ENCODE measurements around the gene FAM124A.

The FAM124A gene

DNA sequence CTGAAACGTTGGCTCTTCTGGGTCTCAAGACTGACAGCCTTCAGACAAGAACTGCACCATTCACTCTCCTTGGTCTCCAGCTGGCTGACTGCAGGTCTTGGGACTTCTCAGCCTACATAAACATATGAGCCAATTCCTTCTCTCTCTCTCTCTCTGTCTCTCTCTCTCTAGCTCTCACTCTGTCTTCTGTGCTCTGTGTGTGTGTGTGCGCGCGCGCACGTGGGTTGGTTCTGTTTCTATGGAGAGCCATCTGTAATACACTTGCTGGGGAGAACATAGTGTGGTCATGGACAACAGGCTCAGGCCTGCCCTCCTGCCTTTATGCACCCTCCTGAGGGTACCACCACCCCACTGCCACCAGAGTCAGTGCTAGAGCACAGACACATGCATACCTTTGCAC, 103.6 kb downstream of the FAM124A start:
- CTCF ChIA-PET: no interaction called here
- Histone ChIP-seq H3K4me3 (ENCODE audit: control insufficient read depth in 1 of 7, extremely low read depth in 1 of 7, insufficient read depth in 4 of 7, low read depth in 2 of 7, low read length in 6 of 7) (no peak overlapping the region), H3K9me3 (ENCODE audit: control extremely low read depth in 1 of 5, control insufficient read depth in 4 of 5, insufficient read depth in 2 of 5, low read depth in 1 of 5, low read length in 4 of 5) (no peaks in the 10 kb centered on the region), H3K27ac (ENCODE audit: insufficient read depth in 1 of 2, low read depth in 1 of 2, low read length in 2 of 2, poor library complexity in 1 of 2, severe bottlenecking in 2 of 2) (no peak overlapping the region), H3K27me3 (replicated peaks in 2 of 5; ENCODE audit: control insufficient read depth in 4 of 5, insufficient read depth in 5 of 5, low read length in 4 of 5) (no peaks in the 10 kb centered on the region), H3K36me3 (ENCODE audit: control insufficient read depth in 4 of 4, insufficient read depth in 4 of 4, low read length in 3 of 4) (no peaks in the 10 kb centered on the region), H3K4me1 (ENCODE audit: control extremely low read depth in 1 of 4, control insufficient read depth in 4 of 4, insufficient read depth in 4 of 4, low read length in 3 of 4) (peaks cover 2 to 18% (median 12%) of the 10 kb centered on the region in 4 experiments)
- no peak for DNase-seq
- POLR2A ChIA-PET: no interaction called here
- WGBS (ENCODE audit: insufficient coverage): 100% methylated on average over 1 of the region's 6 CpGs

DNA sequence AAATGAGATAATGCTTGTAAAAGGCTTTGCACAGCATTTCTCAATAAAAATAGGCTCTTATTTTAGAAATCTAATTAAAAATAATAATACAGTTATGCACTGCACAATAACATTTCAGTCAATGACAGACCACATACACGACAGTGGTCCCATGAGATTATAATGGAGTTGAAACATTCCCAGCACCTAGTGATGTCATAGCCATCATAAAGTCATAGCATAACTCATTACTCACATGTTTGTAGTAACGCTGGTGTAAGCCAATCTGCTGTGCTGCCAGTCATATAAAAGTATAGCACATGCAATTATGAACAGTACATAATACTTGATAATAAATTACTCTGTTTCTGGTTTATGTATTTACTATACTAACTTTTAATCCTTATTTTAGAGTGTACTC, 104.6 kb downstream of the FAM124A start:
- no peaks in the 10 kb centered on the region for H3K27me3 ChIP-seq (replicated peaks in 2 of 5; ENCODE audit: control insufficient read depth in 4 of 5, insufficient read depth in 5 of 5, low read length in 4 of 5)
- no peaks in the 10 kb centered on the region for H3K36me3 ChIP-seq (ENCODE audit: control insufficient read depth in 4 of 4, insufficient read depth in 4 of 4, low read length in 3 of 4)
- peaks cover 9 to 28% (median 21%) of the 10 kb centered on the region in 4 experiments for H3K4me1 ChIP-seq (ENCODE audit: control extremely low read depth in 1 of 4, control insufficient read depth in 4 of 4, insufficient read depth in 4 of 4, low read length in 3 of 4)
- whole genome bisulfite sequencing (ENCODE audit: insufficient coverage): 100% methylated on average over 1 of the region's 2 CpGs
- no peak overlapping the region for H3K4me3 ChIP-seq (ENCODE audit: control insufficient read depth in 1 of 7, extremely low read depth in 1 of 7, insufficient read depth in 4 of 7, low read depth in 2 of 7, low read length in 6 of 7)
- H3K9me3 ChIP-seq (ENCODE audit: control extremely low read depth in 1 of 5, control insufficient read depth in 4 of 5, insufficient read depth in 2 of 5, low read depth in 1 of 5, low read length in 4 of 5): no peaks in the 10 kb centered on the region
- ChIA-PET POLR2A (no interaction called here), CTCF (interaction anchor here (0.7 kb wide), 1 partner anchor 27 kb away, joined by 3 read pairs; no protein-coding TSS in a partner anchor)
- DNase-seq: no peak
- no peak overlapping the region for H3K27ac ChIP-seq (ENCODE audit: insufficient read depth in 1 of 2, low read depth in 1 of 2, low read length in 2 of 2, poor library complexity in 1 of 2, severe bottlenecking in 2 of 2)

DNA sequence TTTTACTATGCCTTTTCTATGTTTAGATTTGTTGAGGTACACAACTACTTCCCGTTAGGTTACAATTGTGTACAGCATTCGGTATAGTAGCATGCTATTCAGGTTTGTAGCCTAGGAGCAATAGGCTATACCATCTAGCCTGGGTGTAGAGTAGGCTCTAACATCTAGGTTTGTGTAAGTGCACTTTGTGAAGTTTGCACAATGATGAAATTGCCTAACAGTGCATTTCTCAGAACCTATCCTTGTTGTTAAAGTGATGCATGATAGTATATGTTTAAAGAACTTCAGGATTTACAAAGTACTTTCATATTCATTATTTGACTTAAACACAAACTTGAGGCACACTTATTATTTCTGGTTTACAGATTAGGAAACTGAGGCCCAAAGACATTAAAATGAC, 105.8 kb downstream of the FAM124A start:
- H3K27me3 ChIP-seq (replicated peaks in 2 of 5; ENCODE audit: control insufficient read depth in 4 of 5, insufficient read depth in 5 of 5, low read length in 4 of 5): no peaks in the 10 kb centered on the region
- H3K9me3 ChIP-seq (ENCODE audit: control extremely low read depth in 1 of 5, control insufficient read depth in 4 of 5, insufficient read depth in 2 of 5, low read depth in 1 of 5, low read length in 4 of 5): no peaks in the 10 kb centered on the region
- no peak overlapping the region for H3K27ac ChIP-seq (ENCODE audit: insufficient read depth in 1 of 2, low read depth in 1 of 2, low read length in 2 of 2, poor library complexity in 1 of 2, severe bottlenecking in 2 of 2)
- H3K4me3 ChIP-seq (ENCODE audit: control insufficient read depth in 1 of 7, extremely low read depth in 1 of 7, insufficient read depth in 4 of 7, low read depth in 2 of 7, low read length in 6 of 7): no peak overlapping the region
- POLR2A ChIA-PET: no interaction called here
- CTCF ChIA-PET: interaction anchor here (0.7 to 1.6 kb wide), 2 partner anchors 12 to 47 kb away, joined by 4 read pairs; no protein-coding TSS in a partner anchor
- H3K36me3 ChIP-seq (ENCODE audit: control insufficient read depth in 4 of 4, insufficient read depth in 4 of 4, low read length in 3 of 4): no peaks in the 10 kb centered on the region
- 100% methylated on average over 2 of the region's 2 CpGs for WGBS (ENCODE audit: insufficient coverage)
- peaks cover 11 to 32% (median 24%) of the 10 kb centered on the region in 4 experiments for H3K4me1 ChIP-seq (ENCODE audit: control extremely low read depth in 1 of 4, control insufficient read depth in 4 of 4, insufficient read depth in 4 of 4, low read length in 3 of 4)
- DNase-seq: no peak

DNA sequence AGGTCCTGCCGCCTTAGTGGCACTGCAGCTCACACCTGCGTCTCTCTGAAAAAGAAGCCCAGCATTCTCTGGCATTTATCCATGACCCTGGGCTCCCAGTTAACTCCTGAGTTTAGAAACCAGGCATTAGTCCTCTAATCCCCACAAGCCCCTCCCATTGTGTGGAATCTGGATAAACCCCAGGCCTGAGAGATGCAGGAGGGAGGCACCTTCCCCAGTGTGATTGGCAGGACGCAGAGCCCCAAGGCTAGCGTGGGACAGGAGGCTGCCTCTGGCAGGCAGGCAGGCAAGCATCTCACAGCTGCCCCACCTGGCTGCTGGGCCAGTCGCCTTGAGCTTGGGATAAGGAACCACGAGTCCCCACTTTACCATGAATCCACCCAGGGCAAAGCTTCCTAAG, 106.3 kb downstream of the FAM124A start:
- Histone ChIP-seq H3K27me3 (replicated peaks in 2 of 5; ENCODE audit: control insufficient read depth in 4 of 5, insufficient read depth in 5 of 5, low read length in 4 of 5) (no peaks in the 10 kb centered on the region), H3K27ac (ENCODE audit: insufficient read depth in 1 of 2, low read depth in 1 of 2, low read length in 2 of 2, poor library complexity in 1 of 2, severe bottlenecking in 2 of 2) (no peak overlapping the region), H3K4me3 (ENCODE audit: control insufficient read depth in 1 of 7, extremely low read depth in 1 of 7, insufficient read depth in 4 of 7, low read depth in 2 of 7, low read length in 6 of 7) (no peak overlapping the region), H3K9me3 (ENCODE audit: control extremely low read depth in 1 of 5, control insufficient read depth in 4 of 5, insufficient read depth in 2 of 5, low read depth in 1 of 5, low read length in 4 of 5) (no peaks in the 10 kb centered on the region), H3K36me3 (ENCODE audit: control insufficient read depth in 4 of 4, insufficient read depth in 4 of 4, low read length in 3 of 4) (no peaks in the 10 kb centered on the region), H3K4me1 (ENCODE audit: control extremely low read depth in 1 of 4, control insufficient read depth in 4 of 4, insufficient read depth in 4 of 4, low read length in 3 of 4) (peaks cover 11 to 32% (median 24%) of the 10 kb centered on the region in 4 experiments)
- no peak for DNase-seq
- 97% methylated on average over 4 of the region's 6 CpGs for WGBS (ENCODE audit: insufficient coverage)
- ChIA-PET POLR2A (no interaction called here), CTCF (interaction anchor here (1.6 kb wide), 2 partner anchors 13 to 42 kb away, joined by 4 to 6 read pairs; no protein-coding TSS in a partner anchor)

DNA sequence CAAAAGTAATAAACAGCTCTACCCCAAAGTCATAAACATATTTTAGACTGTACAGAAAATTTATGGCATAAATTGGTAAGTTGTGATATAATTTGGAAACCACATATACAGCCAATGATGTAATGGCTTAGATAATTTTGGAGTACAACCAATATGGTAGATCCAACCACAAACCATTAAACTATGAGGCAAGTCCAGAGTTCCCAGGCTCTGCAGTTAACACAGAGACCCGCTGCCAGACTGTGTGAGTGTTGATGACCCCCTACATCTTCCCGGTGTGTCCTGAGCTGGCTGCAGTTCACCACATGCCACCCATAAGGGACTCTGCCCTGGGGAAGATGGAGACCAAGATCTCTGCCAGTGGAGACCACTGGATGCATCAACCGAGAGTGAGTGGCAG, 107.4 kb downstream of the FAM124A start:
- no peak for DNase-seq
- Histone ChIP-seq H3K36me3 (ENCODE audit: control insufficient read depth in 4 of 4, insufficient read depth in 4 of 4, low read length in 3 of 4) (no peaks in the 10 kb centered on the region), H3K27me3 (replicated peaks in 2 of 5; ENCODE audit: control insufficient read depth in 4 of 5, insufficient read depth in 5 of 5, low read length in 4 of 5) (no peaks in the 10 kb centered on the region), H3K4me3 (ENCODE audit: control insufficient read depth in 1 of 7, extremely low read depth in 1 of 7, insufficient read depth in 4 of 7, low read depth in 2 of 7, low read length in 6 of 7) (no peak overlapping the region), H3K27ac (ENCODE audit: insufficient read depth in 1 of 2, low read depth in 1 of 2, low read length in 2 of 2, poor library complexity in 1 of 2, severe bottlenecking in 2 of 2) (no peak overlapping the region), H3K4me1 (ENCODE audit: control extremely low read depth in 1 of 4, control insufficient read depth in 4 of 4, insufficient read depth in 4 of 4, low read length in 3 of 4) (peaks cover 11 to 32% (median 24%) of the 10 kb centered on the region in 4 experiments), H3K9me3 (ENCODE audit: control extremely low read depth in 1 of 5, control insufficient read depth in 4 of 5, insufficient read depth in 2 of 5, low read depth in 1 of 5, low read length in 4 of 5) (no peaks in the 10 kb centered on the region)
- WGBS (ENCODE audit: insufficient coverage): 93% methylated on average over 2 of the region's 3 CpGs
- CTCF ChIA-PET: interaction anchor here (1.3 to 1.6 kb wide), 3 partner anchors 8 to 43 kb away, joined by 3 to 6 read pairs (median 4); no protein-coding TSS in a partner anchor
- POLR2A ChIA-PET: no interaction called here

DNA sequence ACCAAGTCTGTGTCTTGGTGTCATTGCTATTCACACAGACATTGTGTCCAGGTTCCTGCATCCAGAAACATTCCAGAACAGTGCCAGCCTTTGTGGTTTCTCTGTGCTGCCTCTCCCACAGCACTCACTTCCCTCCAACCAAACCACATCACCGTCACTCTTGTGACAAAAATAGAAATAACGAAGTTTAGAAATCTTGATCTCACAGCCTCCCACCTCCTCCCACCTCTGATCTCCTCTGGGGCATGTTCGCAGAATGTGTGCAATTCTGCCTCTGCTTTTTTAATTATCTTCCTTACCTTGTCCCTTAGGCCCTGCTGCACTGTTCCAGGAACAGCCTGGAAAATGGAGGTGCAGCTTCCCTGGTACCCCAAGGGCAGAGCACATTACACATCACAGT, 108.6 kb downstream of the FAM124A start:
- Histone ChIP-seq H3K36me3 (ENCODE audit: control insufficient read depth in 4 of 4, insufficient read depth in 4 of 4, low read length in 3 of 4) (no peaks in the 10 kb centered on the region), H3K4me1 (ENCODE audit: control extremely low read depth in 1 of 4, control insufficient read depth in 4 of 4, insufficient read depth in 4 of 4, low read length in 3 of 4) (peaks cover 11 to 32% (median 24%) of the 10 kb centered on the region in 4 experiments), H3K27ac (ENCODE audit: insufficient read depth in 1 of 2, low read depth in 1 of 2, low read length in 2 of 2, poor library complexity in 1 of 2, severe bottlenecking in 2 of 2) (peak overlapping the region in 1 of 2 experiments; percentile 21), H3K9me3 (ENCODE audit: control extremely low read depth in 1 of 5, control insufficient read depth in 4 of 5, insufficient read depth in 2 of 5, low read depth in 1 of 5, low read length in 4 of 5) (no peaks in the 10 kb centered on the region), H3K4me3 (ENCODE audit: control insufficient read depth in 1 of 7, extremely low read depth in 1 of 7, insufficient read depth in 4 of 7, low read depth in 2 of 7, low read length in 6 of 7) (peak overlapping the region in 4 of 7 experiments; percentile 2 to 49 (median 18)), H3K27me3 (replicated peaks in 2 of 5; ENCODE audit: control insufficient read depth in 4 of 5, insufficient read depth in 5 of 5, low read length in 4 of 5) (no peaks in the 10 kb centered on the region)
- ChIA-PET POLR2A (interaction anchor here (0.7 kb wide), 1 partner anchor 221 kb away, joined by 3 read pairs; no protein-coding TSS in a partner anchor), CTCF (interaction anchor here (1.1 kb wide), 1 partner anchor 48 kb away, joined by 3 read pairs; no protein-coding TSS in a partner anchor)
- DNase-seq: peak; percentile 55 to 92 (median 87)
- 0% methylated on average over 3 of the region's 3 CpGs for WGBS (ENCODE audit: insufficient coverage)

DNA sequence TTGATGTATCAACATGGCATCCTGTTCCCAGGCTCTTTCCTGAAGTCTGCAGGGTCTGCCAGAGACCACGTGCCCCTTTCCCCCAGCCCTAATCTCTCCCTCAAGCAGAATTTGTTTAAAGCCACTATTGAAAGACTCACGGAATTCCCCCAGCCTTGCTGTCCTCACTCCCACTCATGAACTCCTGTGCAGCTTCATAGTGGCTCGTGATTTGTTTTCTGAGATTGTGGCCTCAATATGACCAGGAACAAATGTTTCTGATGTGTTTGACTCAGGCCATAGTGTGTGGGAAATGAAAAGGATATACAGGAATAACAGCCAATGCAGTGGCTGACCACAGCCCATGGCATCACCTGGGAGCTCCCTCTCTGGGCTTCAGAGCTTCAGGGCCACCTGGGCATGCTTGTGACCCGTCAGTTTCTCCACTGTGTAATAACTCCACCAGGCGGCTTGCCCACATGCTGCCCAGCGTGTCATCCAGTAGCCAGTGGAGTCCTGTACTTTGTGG, 109.2 kb downstream of the FAM124A start:
- Histone ChIP-seq H3K27me3 (replicated peaks in 2 of 5; ENCODE audit: control insufficient read depth in 4 of 5, insufficient read depth in 5 of 5, low read length in 4 of 5) (no peaks in the 10 kb centered on the region), H3K4me3 (ENCODE audit: control insufficient read depth in 1 of 7, extremely low read depth in 1 of 7, insufficient read depth in 4 of 7, low read depth in 2 of 7, low read length in 6 of 7) (peak overlapping the region in 3 of 7 experiments; percentile 2 to 49 (median 5)), H3K27ac (ENCODE audit: insufficient read depth in 1 of 2, low read depth in 1 of 2, low read length in 2 of 2, poor library complexity in 1 of 2, severe bottlenecking in 2 of 2) (peak overlapping the region in 1 of 2 experiments; percentile 21), H3K36me3 (ENCODE audit: control insufficient read depth in 4 of 4, insufficient read depth in 4 of 4, low read length in 3 of 4) (no peaks in the 10 kb centered on the region), H3K9me3 (ENCODE audit: control extremely low read depth in 1 of 5, control insufficient read depth in 4 of 5, insufficient read depth in 2 of 5, low read depth in 1 of 5, low read length in 4 of 5) (no peaks in the 10 kb centered on the region), H3K4me1 (ENCODE audit: control extremely low read depth in 1 of 4, control insufficient read depth in 4 of 4, insufficient read depth in 4 of 4, low read length in 3 of 4) (peaks cover 11 to 32% (median 24%) of the 10 kb centered on the region in 4 experiments)
- ChIA-PET CTCF (interaction anchor here (1.1 kb wide), 1 partner anchor 48 kb away, joined by 3 read pairs; no protein-coding TSS in a partner anchor), POLR2A (interaction anchor here (0.6 to 0.7 kb wide), 2 partner anchors 12 to 220 kb away, joined by 3 read pairs; no protein-coding TSS in a partner anchor)
- DNase-seq: peak in 2 of 3 donors; percentile 45 to 49
- 69% methylated on average over 6 of the region's 6 CpGs for WGBS (ENCODE audit: insufficient coverage)
